GM21619 (cell line): Measurements from ENCODE around the gene TMEM87A.
"Not testable (repeated sequence)": the region's sequence is repeated elsewhere in the genome, so short reads cannot be mapped to it uniquely, and the experiment has no call there.

Experiments used
- ATAC-seq: cut with Tn5 transposase; IDR thresholded peaks from one replicate; pipeline ENCODE4 v1.9.1; 2021; ENCODE audit not compliant: unreplicated experiment

Gene TMEM87A

GRCh38 chr15:42273900-42274701 lies 868 bp upstream of the TMEM87A start:
- ATAC-seq, result peak; percentile 22

GRCh38 chr15:42270996-42271395 lies 2.2 kb downstream of the TMEM87A start:
- no peak for ATAC-seq

GRCh38 chr15:42270551-42270950 lies 2.7 kb downstream of the TMEM87A start:
- no peak for ATAC-seq

GRCh38 chr15:42267286-42267685 lies 5.9 kb downstream of the TMEM87A start:
- ATAC-seq, result no peak

DNA sequence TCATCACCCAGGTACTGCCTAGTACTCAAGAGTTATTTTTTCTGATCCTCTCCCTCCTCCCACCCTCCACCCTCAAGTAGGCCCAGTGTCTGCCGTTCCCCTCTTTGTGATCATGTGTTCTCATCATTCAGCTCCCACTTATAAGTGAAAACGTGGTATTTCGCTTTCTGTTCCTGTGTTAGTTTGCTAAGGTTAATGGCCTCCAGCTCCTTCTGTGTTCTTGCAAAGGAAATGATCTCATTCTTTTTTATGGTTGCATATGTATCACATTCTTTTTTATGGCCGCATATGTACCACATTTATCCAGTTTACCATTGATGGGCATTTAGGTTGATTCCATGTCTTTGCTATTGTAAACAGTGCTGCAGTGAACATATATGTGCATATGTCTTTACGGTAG lies 8.4 kb downstream of the TMEM87A start:
- no peak for ATAC-seq

DNA sequence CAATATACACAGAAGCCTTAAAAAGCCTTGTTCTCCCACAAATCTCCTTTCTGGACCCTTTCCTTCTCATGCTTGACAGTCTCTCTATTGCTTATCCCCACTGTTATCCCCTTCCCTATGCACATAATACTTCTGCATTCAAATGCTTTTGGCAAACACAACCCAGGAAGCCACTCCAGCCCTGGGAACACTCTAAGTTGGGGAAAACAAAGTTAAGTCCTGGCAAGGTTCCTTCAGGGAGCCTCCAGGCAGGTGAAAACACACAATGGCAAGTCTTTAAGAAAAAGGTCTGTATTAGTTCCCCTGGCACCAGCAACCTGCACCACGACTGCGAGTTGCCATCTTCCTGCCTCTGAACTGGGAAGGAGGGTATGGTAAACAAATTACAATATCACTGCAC lies 19.9 kb downstream of the TMEM87A start:
- ATAC-seq, result no peak

GRCh38 chr15:42240823-42241222 lies 32.4 kb downstream of the TMEM87A start:
- no peak for ATAC-seq

GRCh38 chr15:42239528-42240182 lies 33.6 kb downstream of the TMEM87A start:
- ATAC-seq, result no peak

GRCh38 chr15:42233107-42233506 lies 40.1 kb downstream of the TMEM87A start:
- ATAC-seq, result no peak

GRCh38 chr15:42232606-42233005 lies 40.6 kb downstream of the TMEM87A start:
- no peak for ATAC-seq

DNA sequence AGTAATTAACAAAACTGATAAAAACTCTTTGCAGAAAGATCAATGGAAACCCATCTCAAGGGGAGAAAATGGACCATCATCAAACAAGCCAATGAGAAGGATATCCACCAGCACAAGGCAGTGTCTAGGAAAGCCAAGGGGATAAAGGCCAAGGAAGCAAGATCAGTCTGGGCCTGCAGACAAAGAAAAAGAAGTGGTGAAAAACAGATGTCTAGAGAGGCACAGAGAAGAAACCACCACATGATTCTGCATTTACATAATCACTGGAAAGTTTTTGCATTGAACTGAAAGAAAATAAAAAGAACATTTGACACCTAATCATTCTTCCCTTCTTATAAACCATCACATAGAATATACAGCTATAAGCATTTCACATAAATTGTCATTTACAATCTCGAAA lies 42.1 kb downstream of the TMEM87A start:
- no peak for ATAC-seq

- ATAC-seq, result not testable (repeated sequence)
These were observed 44.3 kb downstream of the TMEM87A start for GRCh38 chr15:42228981-42229380.

- ATAC-seq, result no peak
These were observed 45.2 kb downstream of the TMEM87A start for GRCh38 chr15:42228036-42228435.

- ATAC-seq, result no peak
These were observed 46.6 kb downstream of the TMEM87A start for GRCh38 chr15:42226648-42227047.

DNA sequence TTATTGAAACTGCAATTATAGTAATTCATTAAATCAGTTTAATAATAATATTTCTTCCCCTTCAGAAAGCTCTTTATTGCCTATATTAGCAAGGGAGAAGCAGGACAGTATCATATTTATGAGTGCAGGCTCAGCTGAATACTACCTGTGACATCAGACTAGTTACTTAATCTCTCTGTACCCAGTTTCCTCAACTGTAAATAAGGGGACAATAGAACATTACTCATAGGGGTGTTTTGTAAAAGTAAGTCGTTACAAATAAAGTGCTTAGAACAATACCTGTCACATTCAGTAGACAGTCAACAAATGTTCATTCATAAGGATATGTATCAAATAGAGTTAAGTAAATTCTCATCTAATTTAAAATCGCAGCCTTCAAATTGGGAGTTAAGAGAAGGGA lies 53.0 kb downstream of the TMEM87A start:
- ATAC-seq, result no peak

DNA sequence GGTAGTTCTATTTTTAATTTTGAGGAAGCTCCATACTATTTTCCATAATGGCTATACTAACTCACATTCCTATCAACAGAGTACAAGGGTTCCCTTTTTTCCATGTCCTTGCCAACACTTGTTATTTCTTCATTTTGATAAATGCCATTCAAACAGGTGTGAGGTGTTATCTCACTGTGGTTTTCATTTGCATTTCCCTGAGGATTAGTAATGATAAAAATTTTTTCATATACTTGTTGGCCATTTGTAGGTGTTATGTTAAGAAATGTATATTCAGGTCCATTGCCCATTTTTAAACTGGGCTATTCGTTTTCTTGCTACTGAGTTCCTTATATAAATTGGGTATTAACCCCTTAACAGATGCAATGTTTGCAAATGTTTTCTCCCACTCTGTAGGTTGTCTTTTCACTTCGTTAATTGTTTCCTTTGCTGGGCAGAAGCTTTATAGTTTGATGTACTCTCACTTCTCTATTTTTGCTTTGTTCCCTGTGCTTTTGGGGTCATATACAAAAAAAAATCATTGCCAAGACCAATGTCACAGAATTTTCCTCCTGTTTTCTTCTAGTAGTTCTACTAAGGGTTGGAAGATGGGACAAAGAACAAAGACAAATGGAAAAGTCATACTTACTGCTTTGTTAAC lies 54.2 kb downstream of the TMEM87A start:
- no peak for ATAC-seq

DNA sequence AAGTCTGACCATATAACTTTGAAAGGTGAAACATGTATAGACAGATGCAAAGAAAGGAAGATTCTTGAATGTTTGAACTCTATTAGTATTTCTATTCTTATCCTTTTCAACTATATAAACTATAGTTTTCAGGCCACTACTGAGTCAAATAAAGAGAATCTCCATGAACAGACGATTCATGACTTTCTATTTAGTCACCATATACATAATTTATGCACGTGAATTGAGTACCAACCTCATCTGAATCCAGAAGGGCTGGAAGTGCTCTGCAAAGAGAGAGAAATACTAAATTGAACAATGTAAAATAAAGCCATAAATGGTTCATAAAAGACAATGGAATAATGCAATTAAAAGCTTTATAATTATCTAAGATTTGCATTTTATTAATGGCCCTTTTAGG lies 55.7 kb downstream of the TMEM87A start:
- ATAC-seq, result no peak

DNA sequence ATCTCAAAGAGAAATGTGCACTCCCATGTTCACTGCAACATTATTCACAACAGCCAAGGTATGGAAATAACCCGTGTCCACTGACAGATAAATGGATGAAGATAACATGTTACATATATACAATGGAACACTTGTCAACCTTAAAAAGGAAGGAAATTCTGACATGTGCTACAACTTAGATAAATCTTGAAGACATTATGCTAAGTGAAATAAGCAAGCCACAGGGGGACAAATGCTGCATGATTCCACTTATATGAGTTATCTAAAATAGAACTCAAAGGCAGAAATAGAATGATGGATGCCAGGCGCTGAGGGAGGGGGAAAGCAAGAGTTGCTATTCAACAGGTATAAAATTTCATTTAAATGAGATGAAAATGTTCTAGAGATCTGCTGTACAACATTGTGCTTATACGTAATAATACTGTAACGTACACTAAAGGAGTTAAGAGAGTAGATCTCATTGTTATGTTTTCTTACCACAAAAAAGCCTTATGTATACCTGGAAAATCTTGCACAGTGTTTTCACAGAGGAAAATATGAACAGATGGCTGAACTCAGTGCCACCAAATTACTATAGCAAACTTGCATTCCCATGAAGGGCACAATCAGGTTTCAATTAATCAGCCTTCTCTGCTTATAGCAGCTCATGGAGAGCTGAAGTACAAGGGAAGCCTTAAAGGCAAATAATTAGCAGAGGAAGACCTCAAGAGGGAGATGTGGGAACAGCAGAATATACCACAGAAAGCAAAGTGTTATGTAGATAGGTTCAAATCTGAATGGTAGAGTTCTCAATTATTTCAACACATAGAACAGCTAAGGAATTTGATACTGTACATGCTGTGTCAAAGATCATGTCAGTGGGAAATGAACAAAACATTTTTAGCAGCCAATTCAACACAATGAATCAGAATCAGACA lies 57.1 kb downstream of the TMEM87A start:
- ATAC-seq, result no peak

- no peak for ATAC-seq
These were observed 58.6 kb downstream of the TMEM87A start for GRCh38 chr15:42214600-42214999.

DNA sequence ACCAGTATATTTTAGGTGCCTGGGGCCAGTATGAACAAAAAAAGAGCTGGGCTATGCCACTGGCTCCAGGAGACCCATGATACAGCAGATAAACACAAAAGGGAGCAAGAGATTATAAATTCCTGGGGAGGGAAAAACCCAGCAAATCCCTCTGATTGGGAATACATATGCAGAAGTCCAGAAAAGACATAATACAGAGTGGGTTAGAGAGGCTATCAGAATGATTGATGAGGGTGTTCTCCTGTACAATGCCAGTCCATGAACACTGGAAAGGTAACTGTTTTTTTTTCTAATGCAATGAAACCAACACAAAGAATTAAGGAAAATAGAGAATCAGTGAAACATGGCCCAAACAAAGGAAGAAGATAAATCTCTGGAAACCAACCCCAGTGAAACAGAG lies 59.7 kb downstream of the TMEM87A start:
- no peak for ATAC-seq

DNA sequence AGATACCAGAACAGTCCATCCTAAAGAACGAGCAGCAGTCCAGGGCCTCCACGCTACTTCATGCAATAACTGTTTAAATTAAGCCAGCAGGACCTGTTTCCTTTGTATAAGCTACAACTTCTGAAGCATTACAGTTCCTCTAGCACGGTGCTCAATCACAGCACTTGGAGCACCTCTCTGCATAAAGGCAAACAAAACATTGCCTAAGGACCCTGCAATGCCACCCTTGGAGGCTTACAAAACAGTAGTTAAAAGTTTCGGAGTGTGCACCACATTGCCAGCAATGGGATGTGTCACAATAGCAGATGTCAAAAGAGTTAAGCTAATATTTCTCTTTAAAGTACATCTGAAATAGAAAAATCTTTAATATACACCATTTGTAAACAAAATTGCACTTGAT lies 62.5 kb downstream of the TMEM87A start:
- no peak for ATAC-seq
